CD4-positive, alpha-beta T cell treated with Interleukin-1 beta for 1 hour (primary cell): Measurements from ENCODE around the gene ATL3.
"Not testable (repeated sequence)": the region's sequence is repeated elsewhere in the genome, so short reads cannot be mapped to it uniquely, and the experiment has no call there.

Experiments
- DNase-seq, 2 donors: peaks; one replicate each; pipeline ENCODE4 v3.0.0-alpha.2; 2020 to 2022

ATL3 gene

DNA sequence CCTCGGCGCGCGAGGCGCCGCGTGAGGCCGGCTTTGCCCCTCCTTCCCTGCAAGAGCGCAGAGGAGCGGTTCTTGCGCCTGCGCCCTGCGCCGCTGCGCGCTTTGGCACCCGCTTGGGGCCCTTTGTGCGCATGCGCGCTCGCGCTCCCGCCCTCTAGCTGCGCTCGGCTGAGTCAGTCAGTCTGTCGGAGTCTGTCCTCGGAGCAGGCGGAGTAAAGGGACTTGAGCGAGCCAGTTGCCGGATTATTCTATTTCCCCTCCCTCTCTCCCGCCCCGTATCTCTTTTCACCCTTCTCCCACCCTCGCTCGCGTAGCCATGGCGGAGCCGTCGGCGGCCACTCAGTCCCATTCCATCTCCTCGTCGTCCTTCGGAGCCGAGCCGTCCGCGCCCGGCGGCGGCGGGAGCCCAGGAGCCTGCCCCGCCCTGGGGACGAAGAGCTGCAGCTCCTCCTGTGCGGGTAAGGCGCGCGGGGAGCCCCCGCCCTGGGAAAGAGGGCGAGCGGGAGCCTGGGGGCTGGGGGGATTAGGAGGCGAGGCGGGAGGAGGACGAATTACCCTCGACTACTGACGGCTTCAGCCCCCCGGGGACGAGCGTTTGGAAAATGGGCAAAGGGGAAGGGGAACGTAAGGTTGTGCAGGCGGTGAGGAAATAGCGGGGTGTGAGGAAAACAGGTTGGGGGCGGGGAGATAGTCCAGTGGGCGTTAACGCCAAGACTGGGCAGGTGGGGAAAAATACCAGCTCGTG is 10.3 kb upstream of the ATL3 start, which contains the start of gene RTN3:
TSS of gene RTN3 (plus strand) at position 180 of the 745 bp plus-strand sequence. CDS start at position 317, 137 bp downstream.
- DNase-seq: peak; percentile 99

DNA sequence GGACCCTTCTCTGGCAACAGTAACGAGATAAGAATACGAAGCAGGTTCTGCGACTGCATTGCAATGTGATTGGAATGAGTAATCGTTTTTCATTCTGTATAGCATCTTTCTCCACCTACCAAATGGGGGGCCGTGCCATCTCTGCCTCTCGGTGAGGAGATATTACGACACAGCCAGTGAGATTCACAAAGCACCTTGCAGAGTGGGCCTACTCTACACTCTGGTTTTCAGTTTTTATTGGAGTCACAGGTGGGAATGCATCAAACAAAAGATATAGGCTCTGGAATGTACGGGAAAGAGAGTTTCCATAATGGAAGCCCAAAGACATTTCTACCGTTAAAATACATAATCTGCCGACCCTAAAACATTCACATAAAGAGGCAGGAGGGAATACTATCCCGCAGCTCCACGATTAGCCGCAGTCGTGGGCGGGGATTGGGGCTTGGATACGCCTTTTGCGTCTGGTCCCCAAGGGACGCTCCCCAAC is 9.7 kb upstream of the ATL3 start:
- DNase-seq: peak in 1 of 2 donors; percentile 7

DNA sequence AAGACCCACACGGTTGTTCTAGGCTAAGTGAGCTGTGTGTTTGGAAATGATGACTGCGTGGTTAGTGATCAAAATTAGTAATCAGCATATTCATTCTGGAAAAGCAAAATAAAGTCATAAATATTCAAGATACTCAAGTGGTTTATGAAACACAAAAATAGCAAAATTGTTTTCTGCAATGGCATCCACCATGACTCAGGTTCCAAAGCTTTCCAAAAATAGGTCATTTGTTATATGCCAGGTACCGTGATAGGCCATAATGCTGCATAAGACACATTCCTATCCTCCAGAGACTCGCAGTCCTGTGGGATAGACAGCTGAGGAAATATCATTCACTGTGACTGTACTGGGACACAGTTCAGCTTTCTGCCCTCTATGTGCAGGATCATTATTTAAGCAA is 2.4 kb upstream of the ATL3 start:
- no peak for DNase-seq

DNA sequence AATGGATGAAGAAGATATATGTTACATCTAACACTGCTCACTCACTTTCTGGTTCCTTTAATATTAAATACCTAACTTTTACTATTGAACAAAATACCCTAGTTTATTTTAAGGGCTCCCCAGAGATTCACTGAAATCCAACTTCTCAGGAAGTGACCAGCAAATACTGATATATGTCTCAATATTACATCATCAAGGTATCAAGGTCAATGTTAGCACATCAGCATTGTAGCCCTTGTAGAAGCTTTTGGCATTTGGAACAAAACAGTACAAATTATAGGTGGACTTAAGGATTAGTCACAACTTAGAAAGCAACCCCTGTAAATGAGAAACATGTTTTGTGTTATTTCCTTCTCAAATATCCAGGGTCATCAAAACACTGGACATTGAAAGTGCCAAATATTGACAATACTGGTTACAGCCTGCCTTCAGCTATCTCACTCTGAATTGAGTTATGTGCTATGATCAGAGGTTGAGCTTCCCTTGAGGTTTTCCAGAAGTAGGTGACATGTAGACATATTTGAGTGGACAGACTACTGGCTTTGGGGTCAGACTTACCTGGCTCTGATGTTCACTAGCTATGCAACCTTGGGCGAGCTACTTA is 1.9 kb upstream of the ATL3 start:
- no peak for DNase-seq

DNA sequence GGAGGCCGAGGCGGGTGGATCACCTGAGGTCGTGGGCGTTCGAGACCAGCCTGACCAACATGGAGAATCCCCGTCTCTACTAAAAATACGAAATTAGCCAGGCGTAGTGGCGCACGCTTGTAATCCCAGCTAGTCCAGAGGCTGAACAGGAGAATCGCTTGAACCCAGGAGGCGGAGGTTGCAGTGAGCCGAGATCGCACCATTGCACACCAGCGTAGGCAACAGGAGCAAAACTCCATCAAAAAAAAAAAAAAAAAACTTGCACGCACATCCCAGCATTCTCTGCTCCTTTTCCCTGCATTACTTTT is 934 bp upstream of the ATL3 start:
- DNase-seq: no peak

DNA sequence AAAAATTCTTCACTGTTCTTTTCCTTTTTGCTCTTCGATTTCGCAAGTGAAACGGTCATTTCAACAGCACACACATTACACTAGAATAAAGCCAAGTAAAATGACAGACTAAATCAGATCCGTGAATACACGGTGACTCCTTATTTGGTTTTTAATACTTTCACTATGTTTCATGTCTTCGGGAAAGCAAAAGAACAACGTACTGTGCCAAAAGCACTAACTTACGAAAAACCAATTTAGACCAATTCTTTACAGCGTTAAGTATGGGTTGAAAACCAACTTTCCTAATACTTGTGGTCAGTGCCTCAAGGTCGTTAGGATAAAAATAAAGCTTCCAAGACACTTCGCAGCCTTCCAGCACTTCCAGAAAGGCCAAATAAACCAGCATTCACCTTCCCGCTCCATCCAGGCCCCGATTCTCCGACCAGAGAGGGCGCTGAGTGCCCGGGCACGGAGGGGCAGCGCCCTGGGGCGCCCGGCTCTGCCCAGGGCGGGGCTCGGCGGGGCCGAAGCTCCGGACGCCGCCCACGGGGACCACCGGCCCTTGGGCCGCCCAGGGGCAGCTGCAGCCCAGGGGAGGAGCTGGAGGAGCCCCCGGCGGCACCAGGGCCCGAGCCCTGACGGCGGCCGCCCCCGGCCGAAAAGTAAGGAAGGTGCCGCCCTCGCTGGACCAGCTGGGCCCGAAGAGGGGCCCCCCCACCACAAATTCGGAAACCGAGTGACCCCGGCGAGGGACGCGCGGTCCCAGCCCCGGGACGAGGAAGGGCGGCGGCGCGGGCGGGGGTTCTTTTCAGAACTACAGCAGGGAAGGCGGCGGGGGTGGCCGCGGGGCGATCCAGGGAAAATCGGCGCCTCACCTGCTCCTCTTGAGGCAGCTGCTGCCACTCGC is 499 bp downstream of the ATL3 start:
- DNase-seq: peak; percentile 36 to 37

DNA sequence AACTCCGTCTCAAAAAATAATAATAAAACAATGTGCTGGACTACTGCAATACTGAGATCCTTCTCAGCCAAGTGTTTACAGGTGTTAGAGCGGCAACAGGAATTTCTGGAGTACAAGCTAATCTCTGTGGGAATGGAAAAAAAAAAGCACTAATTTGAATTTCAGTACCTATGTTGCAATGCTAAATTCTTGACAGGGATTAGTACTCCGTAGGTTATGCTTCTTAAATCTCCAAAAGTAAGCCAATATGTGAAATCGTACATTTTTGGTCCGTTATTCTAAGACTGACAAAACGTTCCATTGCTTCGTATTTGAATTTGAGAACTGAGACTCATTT is 1.1 kb downstream of the ATL3 start:
- no peak for DNase-seq

DNA sequence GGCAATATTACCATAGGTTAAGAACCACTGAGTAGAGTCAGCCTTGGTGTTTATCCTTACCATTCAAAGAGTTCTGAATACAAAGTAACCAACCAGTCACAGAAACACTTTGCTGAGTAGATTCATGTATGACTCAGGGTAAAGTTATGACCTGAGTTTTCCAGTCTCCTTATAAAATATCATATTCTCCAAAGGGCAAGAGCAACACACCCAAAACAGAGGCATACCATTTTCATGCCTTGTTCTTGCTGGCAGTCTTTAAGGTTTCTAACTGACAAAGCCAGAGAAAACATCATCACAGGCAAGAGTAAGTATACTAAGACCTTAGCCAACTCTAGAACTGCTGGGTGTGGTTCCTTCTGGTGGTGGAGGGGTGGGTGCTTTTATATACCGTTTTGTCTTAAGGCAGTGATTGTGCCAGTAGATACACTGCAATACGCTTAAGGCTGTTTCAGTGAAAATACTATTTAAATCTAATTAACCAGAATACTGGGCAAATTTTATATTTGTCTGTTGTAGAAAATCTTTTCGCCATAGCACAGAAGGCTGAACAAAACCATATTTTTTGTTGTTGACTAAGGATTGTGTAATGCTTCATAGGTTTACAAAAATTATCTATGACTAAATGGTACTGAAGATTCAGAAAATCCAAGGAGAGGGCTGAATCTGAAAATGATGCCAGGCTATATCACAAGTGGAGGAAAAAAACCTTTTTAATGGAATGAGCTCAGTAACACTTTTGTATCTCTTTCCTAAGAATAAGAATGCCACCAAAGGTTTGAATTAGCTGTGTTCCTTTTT is 3.0 kb downstream of the ATL3 start:
- DNase-seq: no peak

DNA sequence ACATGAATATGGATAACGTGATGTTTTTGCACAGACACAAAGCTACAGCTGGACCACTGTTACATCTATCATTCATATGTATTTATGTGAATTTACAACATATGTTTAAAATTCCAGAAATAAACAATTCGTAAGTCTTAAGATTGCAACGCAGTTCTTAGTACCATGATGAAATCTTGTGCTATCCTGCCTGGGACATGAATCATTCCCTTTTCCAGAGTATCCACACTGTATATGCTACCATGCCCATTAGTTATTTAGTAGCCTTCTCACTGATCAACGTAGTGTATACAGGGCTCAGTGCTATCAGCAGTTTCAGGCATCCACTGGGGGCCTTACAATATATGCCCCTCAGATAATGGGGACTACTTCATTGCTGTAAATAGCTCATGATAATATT is 4.3 kb downstream of the ATL3 start:
- DNase-seq: no peak

DNA sequence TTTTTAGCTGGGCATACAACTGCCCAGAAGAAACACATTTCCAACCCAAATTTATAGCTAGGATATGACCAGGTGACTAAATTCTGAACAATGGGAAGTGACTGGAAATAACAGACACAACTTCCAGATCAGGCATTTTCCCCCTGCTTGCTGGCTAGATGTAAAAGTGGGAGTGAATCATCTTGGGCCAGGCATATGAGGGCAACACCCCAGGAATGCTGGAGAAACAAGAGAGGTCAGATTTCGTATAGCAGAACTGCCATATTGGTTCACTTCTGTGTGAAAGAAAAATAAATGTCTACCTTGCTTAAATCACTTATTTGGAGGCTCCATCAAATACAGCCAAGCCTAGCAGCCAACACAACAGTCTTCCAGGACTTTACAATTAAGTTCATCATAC is 7.4 kb downstream of the ATL3 start:
- DNase-seq: no peak

DNA sequence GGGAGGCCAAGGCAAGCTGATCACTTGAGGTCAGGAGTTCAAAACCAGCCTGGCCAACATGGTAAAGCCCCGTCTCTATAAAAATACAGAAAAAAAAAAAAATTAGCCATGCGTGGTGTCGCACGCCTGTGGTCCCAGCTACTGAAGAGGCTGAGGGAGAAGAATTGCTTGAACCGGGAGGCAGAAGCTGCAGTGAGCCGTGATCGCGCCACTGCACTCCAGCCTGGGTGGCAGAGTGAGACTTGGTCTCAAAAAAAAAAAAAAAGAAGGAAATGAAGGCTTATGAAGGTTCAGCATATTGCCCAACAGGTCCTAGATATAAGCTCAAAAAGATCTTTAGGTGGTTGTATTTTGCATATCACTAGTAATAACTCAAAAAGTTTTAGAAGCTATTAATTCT is 10.2 kb downstream of the ATL3 start:
- no peak for DNase-seq

DNA sequence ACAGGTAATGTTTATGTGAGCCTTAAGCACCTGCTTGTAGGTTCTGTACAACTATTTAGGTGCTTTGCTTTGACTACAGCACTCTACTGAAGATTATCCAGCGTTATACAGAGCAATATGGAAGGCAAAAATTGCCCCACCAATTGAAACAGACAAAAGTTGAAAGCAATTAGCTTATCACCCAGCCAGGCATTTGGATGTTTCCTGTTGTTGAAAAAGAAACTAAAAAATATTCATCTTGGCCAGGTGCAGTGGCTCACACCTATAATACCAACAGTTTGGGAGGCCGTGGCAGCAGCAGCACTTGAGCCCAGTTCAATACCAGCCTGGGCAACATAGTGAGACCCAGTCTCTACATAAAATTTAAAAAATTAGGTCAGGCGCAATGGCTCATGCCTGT is 18.5 kb downstream of the ATL3 start:
- DNase-seq: no peak

DNA sequence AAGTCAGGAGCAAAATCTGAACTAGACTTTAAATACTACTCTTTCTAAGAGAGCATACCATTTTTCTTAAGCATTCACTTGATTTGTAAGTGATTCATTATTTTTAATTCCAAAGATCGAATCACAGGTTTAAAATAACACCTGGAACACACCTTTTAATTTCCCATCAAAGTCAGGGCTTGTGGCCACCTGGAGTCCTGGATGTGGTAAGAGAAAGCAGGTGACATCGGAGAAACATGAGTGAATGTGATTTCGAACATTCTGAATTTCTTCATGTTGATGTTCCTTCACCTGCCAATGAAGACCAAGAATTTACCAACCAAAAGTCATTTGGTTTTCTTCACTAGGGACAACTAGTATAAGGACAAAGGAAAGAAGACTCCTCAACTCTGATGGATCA is 28.0 kb downstream of the ATL3 start:
- DNase-seq: no peak

DNA sequence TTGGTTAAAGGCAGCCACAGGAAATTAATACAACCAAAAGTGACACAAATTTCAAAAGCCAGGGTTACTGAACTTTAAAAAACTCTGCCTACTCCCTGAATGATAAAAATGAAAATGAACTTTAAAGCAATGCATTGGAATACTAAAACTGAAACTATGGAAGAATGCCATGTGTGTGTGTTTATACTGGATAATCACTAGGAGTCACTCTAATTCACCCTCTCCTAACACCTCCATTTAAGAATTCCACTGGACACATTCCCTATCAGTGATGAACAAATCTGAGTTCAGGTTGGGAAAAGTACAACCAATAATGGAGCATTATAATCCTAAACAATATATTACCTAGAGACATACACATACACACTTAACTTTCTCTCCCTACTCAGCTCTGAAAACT is 29.4 kb downstream of the ATL3 start:
- DNase-seq: no peak

DNA sequence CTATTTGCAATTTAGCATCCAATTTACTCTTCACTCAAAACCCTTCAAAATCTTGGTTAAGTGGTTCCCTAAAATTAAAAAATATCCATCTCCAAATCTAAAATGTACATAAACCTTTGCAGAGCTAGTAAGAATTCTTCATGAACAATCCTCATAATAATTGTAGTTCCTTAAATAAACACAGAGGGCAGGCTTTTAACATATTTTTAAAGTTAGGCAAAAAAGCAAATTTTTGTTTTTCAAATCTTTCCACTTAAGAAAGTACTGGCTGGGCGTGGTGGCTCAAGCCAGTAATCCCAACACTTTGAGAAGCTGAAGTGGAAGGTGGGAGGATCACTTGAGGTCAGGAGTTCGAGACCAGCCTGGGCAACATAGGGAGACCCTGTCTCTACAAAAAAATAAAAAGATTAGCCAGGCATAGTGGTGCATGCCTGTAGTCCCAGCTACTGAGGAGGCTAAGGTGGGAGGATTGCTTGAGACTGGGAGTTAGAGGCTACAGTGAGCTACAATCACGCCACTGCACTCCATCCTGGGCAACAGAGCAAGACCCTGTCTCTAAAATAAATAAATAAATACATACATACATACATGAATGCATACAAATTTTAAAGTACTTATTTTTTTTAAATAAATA is 31.9 kb downstream of the ATL3 start:
- peak in 1 of 2 donors; percentile 23 for DNase-seq

DNA sequence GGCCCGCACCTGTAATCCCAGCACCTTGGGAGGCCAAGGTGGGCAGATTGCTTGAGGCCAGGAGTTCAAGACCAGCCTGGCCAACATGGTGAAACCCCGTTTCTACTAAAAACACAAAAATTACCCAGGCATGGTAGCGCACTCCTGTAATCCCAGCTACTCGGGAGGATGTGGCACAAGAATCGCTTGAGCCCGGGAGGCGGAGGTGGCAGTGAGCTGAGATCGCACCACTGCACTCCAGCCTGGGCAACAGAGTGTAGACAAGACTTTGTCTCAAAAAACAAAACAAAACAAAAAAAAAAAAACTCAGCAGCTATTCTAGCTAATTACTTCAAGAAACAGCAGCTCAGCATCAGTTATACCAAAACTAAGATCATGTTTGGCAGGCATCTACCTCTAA is 32.7 kb downstream of the ATL3 start:
- not testable (repeated sequence) for DNase-seq

DNA sequence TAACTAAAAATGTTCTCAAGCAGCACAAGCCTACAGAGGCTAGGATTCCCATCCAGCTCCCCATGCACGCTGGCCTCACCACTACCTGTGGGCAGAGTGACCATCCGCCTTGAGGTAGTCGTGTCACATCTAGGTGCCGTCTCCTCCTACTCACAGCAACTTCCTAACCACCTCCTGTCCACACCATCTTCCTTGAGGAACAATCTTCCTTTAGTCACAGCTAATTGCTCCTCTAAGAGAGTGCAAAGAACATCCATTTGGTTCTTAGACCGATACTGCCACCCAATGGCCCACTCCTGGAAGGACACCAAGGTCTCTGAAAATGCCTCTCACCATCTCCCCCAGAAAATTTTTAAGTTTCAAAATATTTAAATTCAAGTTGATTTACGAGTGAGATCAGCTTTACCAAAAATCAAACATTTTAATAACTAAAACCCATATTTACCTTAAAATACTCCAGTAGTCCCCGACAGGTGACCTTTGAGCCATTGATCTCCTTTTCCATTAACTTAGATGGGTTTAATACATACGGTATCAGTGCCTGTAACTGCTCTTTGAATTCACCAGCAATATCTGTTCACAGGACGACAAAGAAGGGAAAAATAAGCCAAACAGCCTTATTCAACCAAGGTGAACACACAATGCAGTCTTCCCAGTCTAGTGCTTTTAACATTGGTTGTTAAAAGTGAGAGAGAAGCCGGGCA is 35.3 kb downstream of the ATL3 start:
- DNase-seq: peak; percentile 69 to 76

DNA sequence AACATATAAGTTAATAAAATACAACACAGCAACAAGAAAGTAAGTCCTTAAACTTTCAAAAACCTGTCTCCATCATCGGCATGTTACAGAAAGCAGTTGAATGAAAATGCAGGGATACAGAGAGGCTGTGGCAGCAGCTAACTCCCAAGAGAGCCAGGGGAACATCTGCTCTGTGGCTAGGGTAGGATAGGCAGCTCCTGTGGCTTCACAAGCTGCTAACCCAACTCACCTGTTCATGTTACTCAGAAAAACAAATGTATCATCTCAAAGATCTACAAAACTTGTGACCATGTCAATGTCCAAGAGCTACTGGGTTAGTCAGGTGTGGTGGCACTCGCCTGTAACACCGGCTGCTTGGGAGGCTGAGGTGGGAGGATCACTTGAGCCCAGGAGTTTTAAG is 41.8 kb downstream of the ATL3 start:
- no peak for DNase-seq

DNA sequence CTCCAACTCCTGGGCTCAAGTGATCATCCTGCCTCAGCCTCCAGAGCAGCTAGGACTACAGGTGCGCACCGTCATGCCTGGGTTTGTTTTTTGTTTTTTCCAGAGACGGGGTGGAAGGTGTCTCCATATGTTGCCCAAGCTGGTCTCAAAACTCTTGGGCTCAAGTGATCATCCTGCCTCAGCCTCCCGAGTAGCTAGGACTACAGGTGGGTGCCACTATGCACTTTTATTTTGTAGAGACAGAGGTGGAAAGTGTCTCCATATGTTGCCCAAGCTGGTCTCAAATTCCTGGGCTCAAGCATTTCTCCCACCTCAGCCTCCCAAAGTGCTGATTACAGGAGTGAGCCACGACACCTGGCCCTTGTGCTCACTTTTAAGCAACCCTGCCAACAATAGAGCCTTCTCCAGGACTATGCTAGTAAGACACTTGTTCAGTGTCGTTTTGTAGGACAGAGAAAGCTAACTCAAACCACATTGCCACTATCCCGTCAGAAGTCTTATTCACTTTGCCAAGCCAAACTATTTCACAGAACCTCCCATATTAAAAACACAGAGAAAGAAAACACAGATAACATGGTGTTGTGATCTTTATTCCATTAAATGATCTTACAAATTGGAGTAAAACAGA is 47.5 kb downstream of the ATL3 start:
- no peak for DNase-seq

DNA sequence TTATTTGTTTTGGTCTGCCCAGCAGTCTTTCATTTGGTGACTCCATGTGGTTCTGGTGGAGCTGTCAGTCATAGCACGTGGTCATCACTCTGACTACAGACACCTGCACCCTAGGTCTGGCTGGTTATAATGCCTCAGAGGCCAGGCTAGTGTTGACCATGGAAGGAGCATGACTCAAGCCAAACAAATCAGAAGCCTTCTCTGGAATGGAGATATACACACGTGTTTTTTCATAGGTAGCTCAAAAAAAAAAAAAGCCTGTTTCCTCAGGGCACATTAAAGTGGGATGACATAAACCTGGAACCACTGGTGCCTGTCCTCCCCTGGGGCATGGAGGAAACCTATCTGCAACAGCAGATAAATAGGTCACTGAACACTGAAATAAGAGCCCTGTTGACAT is 48.9 kb downstream of the ATL3 start:
- no peak for DNase-seq

DNA sequence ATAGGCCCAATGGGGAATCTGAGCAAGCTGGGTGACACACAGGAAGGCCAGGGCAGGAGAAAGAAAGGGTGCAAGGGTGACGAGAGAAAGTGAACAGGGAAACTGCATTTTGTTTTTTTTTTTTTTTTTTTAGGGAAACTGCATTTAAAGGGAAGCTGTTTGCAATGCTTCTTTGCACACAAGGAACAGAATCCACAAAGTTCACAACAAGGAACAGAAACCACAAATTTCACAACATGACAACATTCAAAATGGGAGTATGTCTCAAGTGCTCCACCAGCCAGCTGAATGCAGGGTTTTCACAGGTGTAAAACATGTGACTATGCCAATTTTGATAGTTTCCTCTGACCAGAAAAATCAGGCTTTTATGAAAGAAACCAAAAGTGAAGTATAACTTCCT is 50.1 kb downstream of the ATL3 start:
- DNase-seq: peak in 1 of 2 donors; percentile 6
